ENCODE results near the gene HPGDS.

DNA sequence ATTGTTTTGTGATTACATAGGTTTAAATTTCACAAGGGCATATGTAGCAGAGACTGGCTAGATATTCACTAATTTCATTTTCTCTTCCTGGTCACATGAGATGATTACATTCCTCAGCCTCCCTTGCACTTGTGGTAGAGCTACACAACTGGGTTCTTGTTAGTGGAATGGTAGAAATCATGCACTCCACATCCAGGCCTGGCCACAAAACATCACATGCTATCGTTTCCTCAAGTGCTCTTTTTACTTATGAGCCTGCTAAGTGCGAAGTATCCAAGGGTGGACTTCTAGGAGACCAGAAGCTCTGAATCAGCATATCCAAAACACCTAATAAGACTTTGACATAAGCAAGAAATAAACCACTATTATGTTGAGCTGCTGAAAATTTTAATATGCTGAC lies 26.4 kb upstream of the HPGDS start:
- TF ChIP-seq, protein P1, sequence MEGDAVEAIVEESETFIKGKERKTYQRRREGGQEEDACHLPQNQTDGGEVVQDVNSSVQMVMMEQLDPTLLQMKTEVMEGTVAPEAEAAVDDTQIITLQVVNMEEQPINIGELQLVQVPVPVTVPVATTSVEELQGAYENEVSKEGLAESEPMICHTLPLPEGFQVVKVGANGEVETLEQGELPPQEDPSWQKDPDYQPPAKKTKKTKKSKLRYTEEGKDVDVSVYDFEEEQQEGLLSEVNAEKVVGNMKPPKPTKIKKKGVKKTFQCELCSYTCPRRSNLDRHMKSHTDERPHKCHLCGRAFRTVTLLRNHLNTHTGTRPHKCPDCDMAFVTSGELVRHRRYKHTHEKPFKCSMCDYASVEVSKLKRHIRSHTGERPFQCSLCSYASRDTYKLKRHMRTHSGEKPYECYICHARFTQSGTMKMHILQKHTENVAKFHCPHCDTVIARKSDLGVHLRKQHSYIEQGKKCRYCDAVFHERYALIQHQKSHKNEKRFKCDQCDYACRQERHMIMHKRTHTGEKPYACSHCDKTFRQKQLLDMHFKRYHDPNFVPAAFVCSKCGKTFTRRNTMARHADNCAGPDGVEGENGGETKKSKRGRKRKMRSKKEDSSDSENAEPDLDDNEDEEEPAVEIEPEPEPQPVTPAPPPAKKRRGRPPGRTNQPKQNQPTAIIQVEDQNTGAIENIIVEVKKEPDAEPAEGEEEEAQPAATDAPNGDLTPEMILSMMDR (IDR thresholded peaks at IDR 0.05; ENCODE audit: low read depth, low read length, poor library complexity, severe bottlenecking): no peak
- no peak for TF ChIP-seq EZH2phosphoT487 (IDR thresholded peaks at IDR 0.05; ENCODE audit: borderline replicate concordance, low read length)
